Spinal cord (tissue), 10 donors: Measurements from ENCODE around the gene DNMT3B. TPM values are rescaled to one million over a fixed set of nuclear protein-coding genes. Genes with fewer than 3 reads are reported as not detected.
"Not testable (repeated sequence)": the region's sequence is repeated elsewhere in the genome, so short reads cannot be mapped to it uniquely, and the experiment has no call there.

Experiments
- DNase-seq, 6 donors: peaks; one replicate each; pipeline versions ENCODE4 v3.0.0 to v3.0.0-alpha.2; 2013 to 2015; ENCODE audit warnings: low spot score in 6 of 6, low read depth in 4 of 6
- H3K27ac ChIP-seq: one replicate; pipeline ENCODE4 v1.5.1; 2013; ENCODE audit warnings: low read depth, low read length, control low read depth
- H3K27me3 ChIP-seq: one replicate; pipeline ENCODE4 v1.6.1; 2013; ENCODE audit warnings: low read length; ENCODE audit not compliant: control insufficient read depth, insufficient read depth
- H3K36me3 ChIP-seq: one replicate; pipeline ENCODE4 v1.6.1; 2013; ENCODE audit warnings: low read length; ENCODE audit not compliant: control insufficient read depth, insufficient read depth
- H3K4me1 ChIP-seq: one replicate; pipeline ENCODE4 v1.6.1; 2013; ENCODE audit warnings: low read length; ENCODE audit not compliant: control insufficient read depth, insufficient read depth
- H3K4me3 ChIP-seq: one replicate; pipeline ENCODE4 v1.5.1; 2013; ENCODE audit warnings: low read depth, low read length, control low read depth
- H3K9me3 ChIP-seq: one replicate; pipeline ENCODE4 v1.6.1; 2013; ENCODE audit warnings: low read length; ENCODE audit not compliant: control insufficient read depth, insufficient read depth
- WGBS: methylation state at CpG from one replicate; pipeline ENCODE4 v1.1.5; 2013; ENCODE audit warnings: missing lambda C conversion rate; ENCODE audit not compliant: insufficient coverage; 5-methylcytosine and 5-hydroxymethylcytosine counted together
- long read RNA-seq, 4 donors: transcript quantifications; one replicate each; lab custom pipeline, GENCODE V29; 2026
- polyA plus RNA-seq, 2 donors: library from polyadenylated mRNA; unstranded; fragments of 120-200 nt; gene quantifications; one replicate each; pipeline ENCODE4 v1.2.1, GENCODE V29; 2013; ENCODE audit not compliant: insufficient read length in 2 of 2
- total RNA-seq, 2 donors: library from RNA; depleted of rRNA in 1 of 2; stranded (reverse); fragments of 120-200 nt in 1 of 2; fragments of >200 nt in 1 of 2; gene quantifications; one replicate each; pipeline versions ENCODE4 v1.2.3 to v1.2.4, GENCODE V29; 2013 to 2014
- donor health status: healthy.

DNMT3B gene
- total RNA-seq: 1 to 10 TPM; 2.6 to 3.3 TPM
- polyA plus RNA-seq: 1 to 10 TPM; 5.2 to 5.9 TPM
- long read RNA-seq, donor 1: 0 reads
- long read RNA-seq, donor 2: 0 reads
- long read RNA-seq, donor 3: 0 reads
- long read RNA-seq, donor 4: 0 reads

- Histone ChIP-seq H3K4me1 (peaks cover 24% of the 10 kb centered on the region), H3K9me3 (no peaks in the 10 kb centered on the region), H3K36me3 (no peaks in the 10 kb centered on the region), H3K27me3 (no peaks in the 10 kb centered on the region), H3K4me3 (peak within 1 kb of the TSS; percentile 75), H3K27ac (no peak within 1 kb of the TSS)
- peak in 4 of 6 donors; percentile 50 to 92 (median 79) for DNase-seq
- WGBS: under 1% methylated on average over 84 of the region's 92 CpGs
Observed at GRCh38 chr20:32761831-32762753, at the start of gene DNMT3B. Gene DNMT3B, plus strand, starts transcription at chr20:32762385. Its CDS starts 17,939 bp downstream, at chr20:32780324.

- H3K36me3 ChIP-seq: peaks cover 41% of the 10 kb centered on the region
- 100% methylated on average over 2 of the region's 3 CpGs for WGBS
- no peaks in the 10 kb centered on the region for H3K4me1 ChIP-seq
- no peaks in the 10 kb centered on the region for H3K27me3 ChIP-seq
- H3K27ac ChIP-seq: no peak overlapping the region
- H3K9me3 ChIP-seq: no peaks in the 10 kb centered on the region
- no peak for DNase-seq
- H3K4me3 ChIP-seq: no peak overlapping the region
Observed at GRCh38 chr20:32718749-32719348, 43.3 kb upstream of the DNMT3B start.

GRCh38 chr20:32727683-32728082 lies 34.5 kb upstream of the DNMT3B start:
- DNase-seq: peak in 2 of 6 donors; percentile 15 to 54
- no peak overlapping the region for H3K4me3 ChIP-seq
- no peaks in the 10 kb centered on the region for H3K9me3 ChIP-seq
- H3K27ac ChIP-seq: no peak overlapping the region
- peaks cover 35% of the 10 kb centered on the region for H3K36me3 ChIP-seq
- WGBS: 32% methylated on average over 5 of the region's 7 CpGs
- no peaks in the 10 kb centered on the region for H3K27me3 ChIP-seq
- H3K4me1 ChIP-seq: no peaks in the 10 kb centered on the region

GRCh38 chr20:32728435-32728834 lies 33.8 kb upstream of the DNMT3B start:
- not testable (repeated sequence) for H3K9me3 ChIP-seq, H3K4me1 ChIP-seq, H3K27me3 ChIP-seq, DNase-seq, H3K4me3 ChIP-seq, H3K27ac ChIP-seq
- H3K36me3 ChIP-seq: peaks cover 37% of the 10 kb centered on the region
- 82% methylated on average over 5 of the region's 6 CpGs for WGBS

- H3K4me1 ChIP-seq, H3K9me3 ChIP-seq, H3K27me3 ChIP-seq, H3K27ac ChIP-seq, DNase-seq, H3K4me3 ChIP-seq: not testable (repeated sequence)
- H3K36me3 ChIP-seq: peaks cover 37% of the 10 kb centered on the region
- 94% methylated on average over 2 of the region's 5 CpGs for WGBS
Observed at GRCh38 chr20:32729334-32729733, 32.9 kb upstream of the DNMT3B start.

- Histone ChIP-seq H3K27me3 (no peaks in the 10 kb centered on the region), H3K36me3 (peaks cover 18% of the 10 kb centered on the region), H3K4me3 (no peak overlapping the region), H3K27ac (no peak overlapping the region), H3K9me3 (no peaks in the 10 kb centered on the region), H3K4me1 (no peaks in the 10 kb centered on the region)
- 97% methylated on average over 4 of the region's 4 CpGs for WGBS
- no peak for DNase-seq
Observed at GRCh38 chr20:32731882-32732266, 30.3 kb upstream of the DNMT3B start.

GRCh38 chr20:32737371-32738223 lies 24.6 kb upstream of the DNMT3B start:
- H3K36me3 ChIP-seq: peaks cover 7% of the 10 kb centered on the region
- 63% methylated on average over 4 of the region's 7 CpGs for WGBS
- DNase-seq: no peak
- peaks cover 9% of the 10 kb centered on the region for H3K4me1 ChIP-seq
- H3K27me3 ChIP-seq: no peaks in the 10 kb centered on the region
- no peak overlapping the region for H3K4me3 ChIP-seq
- no peaks in the 10 kb centered on the region for H3K9me3 ChIP-seq
- H3K27ac ChIP-seq: no peak overlapping the region

GRCh38 chr20:32741151-32741550 lies 21.0 kb upstream of the DNMT3B start:
- H3K4me3 ChIP-seq: no peak overlapping the region
- H3K27ac ChIP-seq: no peak overlapping the region
- H3K9me3 ChIP-seq: no peaks in the 10 kb centered on the region
- H3K4me1 ChIP-seq: peaks cover 20% of the 10 kb centered on the region
- no CpG with 5 or more reads among the region's 5 CpGs for WGBS
- no peak for DNase-seq
- H3K36me3 ChIP-seq: peaks cover 5% of the 10 kb centered on the region
- H3K27me3 ChIP-seq: no peaks in the 10 kb centered on the region
